HCT116 (cell line): Measurements from ENCODE around the gene CCNK.

Source experiments
- ATF3 ChIP-seq: IDR thresholded peaks from 2 replicates; pipeline ENCODE4 v1.6.1; 2012
- CTCF ChIP-seq, 3 experiments: fragments of 200-600 bp in 1 of 3; sonication (generic) in 1 of 3; IDR thresholded peaks in 2 of 3; conservative IDR thresholded peaks in 1 of 3; 2 replicates each; pipeline ENCODE4 v1.5.1; 2012 to 2017; ENCODE audit warnings: low read depth in 2 of 3, low read length in 2 of 3, antibody characterized with exemption in 1 of 3, borderline replicate concordance in 1 of 3, control low read depth in 1 of 3, mild to moderate bottlenecking in 1 of 3, mixed read lengths in 1 of 3, mixed run types in 1 of 3, moderate library complexity in 1 of 3; ENCODE audit not compliant: insufficient read depth in 1 of 3

GRCh38 chr14:99549684-99550083 is 68.5 kb downstream of the CCNK start:
- TF ChIP-seq CTCF (IDR thresholded peaks at IDR 0.05 in 2 of 3, conservative IDR thresholded peaks at IDR 0.05 in 1 of 3; ENCODE audit: borderline replicate concordance in 1 of 3, insufficient read depth in 1 of 3, low read depth in 2 of 3, low read length in 2 of 3) = no peak
- TF ChIP-seq ATF3 = no peak
